Hepatocyte (in vitro differentiated cells): Measurements from ENCODE around the gene RAB1B. TPM values are rescaled to one million over a fixed set of nuclear protein-coding genes. Genes with fewer than 3 reads are reported as not detected.

ENCODE experiments used
- DNase-seq: peaks from one replicate; pipeline ENCODE4 v3.0.0-alpha.2; 2016; ENCODE audit warnings: low spot score
- H2AFZ ChIP-seq: fragments of 200-600 bp; sonication (generic); 2 replicates; pipeline ENCODE4 v1.6.0; 2016; ENCODE audit warnings: antibody characterized with exemption, mild to moderate bottlenecking
- H3K27ac ChIP-seq: fragments of 200-600 bp; sonication (generic); 2 replicates; pipeline ENCODE4 v1.5.1; 2016; ENCODE audit warnings: mild to moderate bottlenecking
- H3K27me3 ChIP-seq: fragments of 200-600 bp; sonication (generic); 2 replicates; pipeline ENCODE4 v1.6.1; 2016
- H3K36me3 ChIP-seq: fragments of 200-600 bp; sonication (generic); replicated peaks from 2 replicates; pipeline ENCODE4 v1.5.1; 2016; ENCODE audit warnings: low read depth; ENCODE audit not compliant: insufficient read depth
- H3K4me1 ChIP-seq: fragments of 200-600 bp; sonication (generic); 2 replicates; pipeline ENCODE4 v1.5.1; 2016; ENCODE audit warnings: mild to moderate bottlenecking, moderate library complexity; ENCODE audit not compliant: insufficient read depth
- H3K4me2 ChIP-seq: fragments of 200-600 bp; sonication (generic); 2 replicates; pipeline ENCODE4 v1.6.0; 2016
- H3K4me3 ChIP-seq: fragments of 200-600 bp; sonication (generic); 2 replicates; pipeline ENCODE4 v1.5.1; 2016; ENCODE audit warnings: mild to moderate bottlenecking
- H3K79me2 ChIP-seq: fragments of 200-600 bp; sonication (generic); 2 replicates; pipeline ENCODE4 v1.6.0; 2017; ENCODE audit warnings: mild to moderate bottlenecking
- H3K9me2 ChIP-seq: fragments of 200-600 bp; sonication (generic); replicated peaks from 2 replicates; pipeline ENCODE4 v1.6.0; 2017; ENCODE audit warnings: mild to moderate bottlenecking; ENCODE audit not compliant: insufficient read depth
- H3K9me3 ChIP-seq: fragments of 200-600 bp; sonication (generic); 2 replicates; pipeline ENCODE4 v1.5.1; 2016; ENCODE audit warnings: low read depth, mild to moderate bottlenecking
- H4K20me1 ChIP-seq: fragments of 200-600 bp; sonication (generic); 2 replicates; pipeline ENCODE4 v1.6.0; 2016; ENCODE audit warnings: mild to moderate bottlenecking; ENCODE audit not compliant: insufficient read depth, poor library complexity, severe bottlenecking
- EZH2 ChIP-seq: fragments of 200-600 bp; sonication (generic); IDR thresholded peaks from 2 replicates; pipeline ENCODE4 v1.6.1; 2016; ENCODE audit warnings: antibody characterized with exemption, mild to moderate bottlenecking, borderline replicate concordance
- EZH2phosphoT487 ChIP-seq: fragments of 200-600 bp; sonication (generic); IDR thresholded peaks from one replicate; pipeline ENCODE4 v1.6.1; 2018; ENCODE audit warnings: antibody characterized with exemption, mild to moderate bottlenecking, low read depth, moderate library complexity; ENCODE audit not compliant: unreplicated experiment, severe bottlenecking
- WGBS: methylation state at CpG from one replicate; pipeline ENCODE4 v1.1.6; 2016; ENCODE audit warnings: low lambda C conversion rate; ENCODE audit errors: missing lambda C conversion rate; 5-methylcytosine and 5-hydroxymethylcytosine counted together
- polyA plus RNA-seq: library from polyadenylated mRNA; unstranded; fragments of >200 nt; fragmentation: Nextera tagmentation; extraction: Ambion mirVana; gene quantifications from 2 replicates; pipeline ENCODE4 v1.2.1, GENCODE V29; 2016
- total RNA-seq: library from RNA; depleted of rRNA; stranded (reverse); fragments of >200 nt; gene quantifications from 2 replicates; pipeline ENCODE4 v1.2.3, GENCODE V29; 2014
- TF ChIP-seq, protein P1 (sequence below): fragments of 200-600 bp; sonication (generic); IDR thresholded peaks from 2 replicates; pipeline ENCODE4 v1.5.1; 2016; ENCODE audit warnings: antibody characterized with exemption, mild to moderate bottlenecking; ENCODE audit not compliant: poor library complexity

Gene RAB1B
- total and polyA plus RNA-seq, 2 experiments from 2014 or later, result 19.9 to 88.4 TPM

DNA sequence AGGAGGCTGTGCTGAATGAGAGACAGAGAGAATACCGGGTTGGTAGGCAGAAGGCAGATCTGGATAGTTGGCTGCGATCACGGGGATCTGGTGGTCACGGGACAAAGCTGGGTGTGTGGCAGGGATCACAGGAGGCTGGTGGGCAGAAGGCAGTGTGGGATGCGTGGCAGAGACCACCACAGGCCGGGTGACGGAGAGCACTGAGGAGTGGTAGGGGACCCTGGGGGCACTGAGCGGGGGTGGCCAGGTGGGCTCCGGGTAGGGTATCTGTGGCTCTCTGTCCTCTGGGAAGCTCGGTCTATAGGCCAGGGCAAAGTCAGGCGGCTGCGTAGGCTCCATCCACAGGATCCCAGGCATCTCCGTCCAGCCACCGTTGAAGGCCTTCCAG is 47.1 kb downstream of the RAB1B start:
- Histone ChIP-seq H3K27ac (peak overlapping the region; percentile 97), H3K9me2 (no peaks in the 10 kb centered on the region), H3K9me3 (no peaks in the 10 kb centered on the region), H4K20me1 (no peaks in the 10 kb centered on the region), H3K36me3 (no peaks in the 10 kb centered on the region), H3K79me2 (peaks cover 29% of the 10 kb centered on the region), H3K4me3 (peak overlapping the region; percentile 23), H3K27me3 (no peaks in the 10 kb centered on the region), H3K4me2 (peak overlapping the region; percentile 77), H2AFZ (no peak overlapping the region), H3K4me1 (peaks cover 23% of the 10 kb centered on the region)
- 90% methylated on average over 10 of the region's 14 CpGs for WGBS
- no peak for TF ChIP-seq EZH2
- TF ChIP-seq, protein P1, sequence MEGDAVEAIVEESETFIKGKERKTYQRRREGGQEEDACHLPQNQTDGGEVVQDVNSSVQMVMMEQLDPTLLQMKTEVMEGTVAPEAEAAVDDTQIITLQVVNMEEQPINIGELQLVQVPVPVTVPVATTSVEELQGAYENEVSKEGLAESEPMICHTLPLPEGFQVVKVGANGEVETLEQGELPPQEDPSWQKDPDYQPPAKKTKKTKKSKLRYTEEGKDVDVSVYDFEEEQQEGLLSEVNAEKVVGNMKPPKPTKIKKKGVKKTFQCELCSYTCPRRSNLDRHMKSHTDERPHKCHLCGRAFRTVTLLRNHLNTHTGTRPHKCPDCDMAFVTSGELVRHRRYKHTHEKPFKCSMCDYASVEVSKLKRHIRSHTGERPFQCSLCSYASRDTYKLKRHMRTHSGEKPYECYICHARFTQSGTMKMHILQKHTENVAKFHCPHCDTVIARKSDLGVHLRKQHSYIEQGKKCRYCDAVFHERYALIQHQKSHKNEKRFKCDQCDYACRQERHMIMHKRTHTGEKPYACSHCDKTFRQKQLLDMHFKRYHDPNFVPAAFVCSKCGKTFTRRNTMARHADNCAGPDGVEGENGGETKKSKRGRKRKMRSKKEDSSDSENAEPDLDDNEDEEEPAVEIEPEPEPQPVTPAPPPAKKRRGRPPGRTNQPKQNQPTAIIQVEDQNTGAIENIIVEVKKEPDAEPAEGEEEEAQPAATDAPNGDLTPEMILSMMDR, result no peak
- TF ChIP-seq EZH2phosphoT487, result no peak
- no peak for DNase-seq

DNA sequence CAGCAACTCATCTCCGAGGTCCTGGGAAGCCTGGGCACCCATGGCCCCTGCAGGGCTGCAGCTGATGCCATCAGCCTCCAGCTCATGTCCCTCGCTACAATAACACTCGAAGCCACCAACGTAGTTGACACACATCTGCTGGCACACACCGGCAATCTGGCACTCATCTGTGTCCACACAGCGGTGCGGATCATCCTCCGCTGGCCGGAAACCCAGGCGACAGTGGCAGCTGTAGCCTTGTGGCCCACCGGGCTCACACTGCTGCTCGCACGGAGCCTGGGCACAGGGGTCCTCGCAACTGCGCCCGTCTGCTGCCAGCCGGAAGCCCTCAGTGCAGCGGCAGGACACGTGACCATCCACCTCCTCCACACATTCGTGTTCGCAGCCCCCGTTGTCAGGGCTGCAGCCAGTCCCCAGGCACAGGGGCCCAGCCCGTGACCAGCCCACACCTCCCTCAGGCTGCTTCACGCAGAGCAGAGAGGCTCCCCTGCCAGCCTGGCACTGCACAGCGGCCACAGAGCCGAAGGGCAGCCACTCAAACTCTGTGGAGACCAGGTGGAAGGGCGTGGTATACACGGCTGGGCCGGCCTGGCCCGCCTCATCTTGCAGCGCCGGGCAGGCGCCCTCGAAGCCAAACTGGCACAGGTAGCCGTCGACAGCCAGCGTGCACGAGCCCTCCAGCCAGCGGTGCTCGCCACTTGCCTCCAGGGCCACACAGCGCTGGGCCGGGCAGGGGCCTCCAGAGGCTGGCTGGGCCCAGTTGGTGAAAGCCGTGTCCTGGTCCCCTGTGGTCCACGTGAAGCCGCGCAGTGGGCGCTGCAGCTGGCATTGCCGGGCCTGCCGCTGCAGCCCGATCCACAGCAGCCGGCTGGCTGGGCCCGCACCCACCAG is 47.7 kb downstream of the RAB1B start:
- Histone ChIP-seq H2AFZ (no peak overlapping the region), H3K4me1 (peaks cover 23% of the 10 kb centered on the region), H3K4me2 (peak overlapping the region; percentile 77), H3K9me3 (no peaks in the 10 kb centered on the region), H3K79me2 (peaks cover 29% of the 10 kb centered on the region), H3K36me3 (no peaks in the 10 kb centered on the region), H3K9me2 (no peaks in the 10 kb centered on the region), H3K27me3 (no peaks in the 10 kb centered on the region), H3K4me3 (peak overlapping the region; percentile 19), H3K27ac (peak overlapping the region; percentile 97), H4K20me1 (no peaks in the 10 kb centered on the region)
- TF ChIP-seq, protein P1, result no peak
- TF ChIP-seq EZH2 (no peak), EZH2phosphoT487 (no peak)
- 83% methylated on average over 50 of the region's 52 CpGs for WGBS
- no peak for DNase-seq

DNA sequence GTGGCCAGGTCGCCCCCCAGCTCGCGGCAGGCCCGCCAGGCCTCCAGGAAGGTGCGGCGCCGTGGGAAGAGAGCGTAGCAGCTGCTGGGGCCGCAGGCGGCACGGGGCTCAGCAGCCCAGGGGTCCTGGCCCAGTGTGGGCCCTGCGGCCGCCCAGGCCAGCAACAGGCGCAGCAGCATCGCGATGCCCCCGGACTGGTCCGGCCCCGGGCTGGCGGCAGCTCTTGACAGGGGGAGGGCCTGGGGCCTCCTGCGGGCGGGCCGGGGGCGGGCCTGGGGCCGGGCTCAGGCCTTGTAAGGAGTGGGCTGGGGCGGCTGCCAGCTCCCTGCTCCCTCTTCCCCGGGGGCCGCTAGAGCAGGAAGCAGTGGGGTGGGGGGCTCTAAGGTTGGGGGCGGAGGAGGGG is 48.4 kb downstream of the RAB1B start, which contains the start of gene CD248:
Gene CD248 (minus strand): TSS at position 196 of the 403 bp plus-strand sequence. CDS start 17 bp downstream, at position 179.
- Histone ChIP-seq H3K4me2 (peak within 1 kb of the TSS; percentile 77), H3K27me3 (no peaks in the 10 kb centered on the region), H3K4me3 (peak within 1 kb of the TSS; percentile 19), H4K20me1 (no peaks in the 10 kb centered on the region), H3K9me2 (no peaks in the 10 kb centered on the region), H2AFZ (no peak within 1 kb of the TSS), H3K36me3 (no peaks in the 10 kb centered on the region), H3K9me3 (no peaks in the 10 kb centered on the region), H3K4me1 (peaks cover 23% of the 10 kb centered on the region), H3K79me2 (peaks cover 29% of the 10 kb centered on the region), H3K27ac (peak within 1 kb of the TSS; percentile 97)
- peak; percentile 84 for DNase-seq
- WGBS, result 35% methylated on average over 10 of the region's 29 CpGs
- no peak for TF ChIP-seq EZH2

DNA sequence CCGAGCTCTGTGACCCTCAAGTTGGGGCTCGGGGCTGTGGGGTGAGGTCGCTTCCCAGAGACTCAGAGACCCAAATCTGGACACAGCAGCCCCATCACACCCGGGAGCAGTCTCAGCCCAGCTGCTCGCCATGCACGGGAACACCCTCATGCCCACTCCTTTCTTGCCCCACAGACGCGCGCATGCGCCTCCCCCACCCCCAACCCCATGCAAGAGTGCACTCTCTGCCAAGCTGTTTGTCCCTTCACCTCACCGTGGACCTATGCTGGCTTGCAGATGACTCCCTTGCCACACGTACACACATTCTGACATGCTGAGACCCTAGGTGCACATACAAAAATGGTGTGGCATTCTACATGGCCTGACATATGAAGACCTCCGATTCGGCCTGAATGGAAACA is 48.9 kb downstream of the RAB1B start:
- H3K9me2 ChIP-seq, result no peaks in the 10 kb centered on the region
- no peaks in the 10 kb centered on the region for H4K20me1 ChIP-seq
- no peaks in the 10 kb centered on the region for H3K9me3 ChIP-seq
- TF ChIP-seq EZH2phosphoT487 (no peak), EZH2 (no peak)
- TF ChIP-seq, protein P1, result no peak
- peak overlapping the region; percentile 77 for H3K4me2 ChIP-seq
- DNase-seq, result peak; percentile 61
- H3K79me2 ChIP-seq, result peaks cover 29% of the 10 kb centered on the region
- no peaks in the 10 kb centered on the region for H3K27me3 ChIP-seq
- H3K27ac ChIP-seq, result peak overlapping the region; percentile 97
- no peak overlapping the region for H2AFZ ChIP-seq
- no peak overlapping the region for H3K4me3 ChIP-seq
- no peaks in the 10 kb centered on the region for H3K36me3 ChIP-seq
- 26% methylated on average over 10 of the region's 14 CpGs for WGBS
- peaks cover 23% of the 10 kb centered on the region for H3K4me1 ChIP-seq
